Kidney (tissue), 22 donors: ENCODE measurements around the gene FOXI3. TPM values are rescaled to one million over a fixed set of nuclear protein-coding genes. Genes with fewer than 3 reads are reported as not detected.
A peak's percentile ranks its signal among the peaks of the same experiment; 100 is the strongest.

Source experiments
- DNase-seq, 5 donors: peaks; one replicate each; pipeline ENCODE4 v3.0.0-alpha.2; 2013 to 2020
- FAIRE-seq: peaks from 2 replicates; lab custom pipeline; 2012; peaks lifted over from hg19 to GRCh38; lab: Jason Lieb, UNC
- H3K27ac ChIP-seq, 2 donors: one replicate each; pipeline ENCODE4 v1.7.0; 2013; ENCODE audit warnings: low read depth in 2 of 2, low read length in 2 of 2, inconsistent platforms in 1 of 2
- H3K27me3 ChIP-seq: one replicate; pipeline ENCODE4 v1.7.1; 2013; ENCODE audit warnings: low read length, inconsistent platforms; ENCODE audit not compliant: control insufficient read depth, insufficient read depth
- H3K36me3 ChIP-seq, 3 donors: one replicate each; pipeline versions ENCODE4 v1.7.0 to v1.7.1; 2013; ENCODE audit warnings: low read length in 3 of 3, control low read depth in 1 of 3, inconsistent platforms in 1 of 3; ENCODE audit not compliant: insufficient read depth in 3 of 3, control insufficient read depth in 2 of 3
- H3K4me1 ChIP-seq, 3 donors: one replicate each; pipeline versions ENCODE4 v1.7.0 to v1.7.1; 2013; ENCODE audit warnings: low read length in 3 of 3, inconsistent platforms in 1 of 3, low read depth in 1 of 3; ENCODE audit not compliant: control insufficient read depth in 2 of 3, insufficient read depth in 2 of 3
- H3K4me3 ChIP-seq, 3 donors: one replicate each; pipeline versions ENCODE4 v1.7.0 to v1.8.1; 2013; ENCODE audit warnings: low read length in 3 of 3, control low read depth in 1 of 3, inconsistent platforms in 1 of 3
- H3K9ac ChIP-seq, 3 donors: one replicate each; pipeline versions ENCODE4 v1.7.0 to v1.7.1; 2013; ENCODE audit warnings: low read length in 3 of 3, control low read depth in 1 of 3, inconsistent platforms in 1 of 3
- H3K9me3 ChIP-seq, 3 donors: one replicate each; pipeline versions ENCODE4 v1.7.0 to v1.7.1; 2013; ENCODE audit warnings: low read length in 3 of 3, control low read depth in 1 of 3, inconsistent platforms in 1 of 3; ENCODE audit not compliant: control insufficient read depth in 2 of 3, insufficient read depth in 1 of 3
- CTCF ChIP-seq: IDR thresholded peaks from 3 replicates; pipeline ENCODE4 v1.5.1; 2012; ENCODE audit warnings: mild to moderate bottlenecking, moderate library complexity, borderline replicate concordance; ENCODE audit not compliant: insufficient read depth; ENCODE audit errors: extremely low read depth
- intact Hi-C: fragments of 100-400 bp; cut with DNase I; formaldehyde crosslinking; loops from one replicate; pipeline ENCODE4 v1.11.1; 2022
- long read RNA-seq, 10 donors: library from polyadenylated mRNA in 1 of 10; unstranded in 1 of 10; transcript quantifications; one replicate each; pipeline ENCODE4 v2.0.0 and lab custom pipeline, GENCODE V29; 2021 to 2026
- polyA plus RNA-seq: library from polyadenylated mRNA; stranded (reverse); fragments of 350-450 nt; fragmentation: Illumina TruSeq; extraction: RNeasy Lipid Tissue Mini Kit (QIAGEN cat#74804); gene quantifications from one replicate; pipeline ENCODE4 v1.2.3, GENCODE V29; 2014; ENCODE audit warnings: low read depth, low replicate concordance; ENCODE audit not compliant: insufficient read depth
- total RNA-seq: library from RNA; stranded (reverse); fragmentation: NEBNext Ultra II Directional; extraction: Animal tissue kit (Norgen Biotek cat#: 25700); gene quantifications from one replicate; pipeline ENCODE4 v1.2.1, GENCODE V29; 2021
- donor health status: control.
- donor health status: control.
- donor health status: control.
- donor health status: control.
- donor health status: control.
- donor health status: DM: yes; HTN: yes; CAD: no.
- donor health status: Normal renal cell carcinoma (clear cell type).

FOXI3 gene
- not detected for total RNA-seq
- polyA plus RNA-seq: not detected
- long read RNA-seq, donor 1: 0 reads
- long read RNA-seq, donor 2: 0 reads
- long read RNA-seq, donor 3: 0 reads
- long read RNA-seq, donor 4: 0 reads
- long read RNA-seq, donor 5: 0 reads
- long read RNA-seq, donor 6: 0 reads
- long read RNA-seq, donor 7: 0 reads
- long read RNA-seq, donor 8: 0 reads
- long read RNA-seq, donor 9: 0 reads
- long read RNA-seq, donor 10: 0 reads

GRCh38 chr2:88452565-88452905, at the start of gene FOXI3:
FOXI3 (minus strand) TSS chr2:88452693; CDS start chr2:88452535, 158 bp downstream.
- TF ChIP-seq CTCF: no peak
- Histone ChIP-seq H3K9me3 (peaks cover 0 to 2% (median 0%) of the 10 kb centered on the region in 3 donors), H3K9ac (no peak within 1 kb of the TSS), H3K4me1 (peaks cover 0 to 2% (median 0%) of the 10 kb centered on the region in 3 donors), H3K4me3 (no peak within 1 kb of the TSS), H3K27ac (no peak within 1 kb of the TSS), H3K36me3 (no peaks in the 10 kb centered on the region), H3K27me3 (peaks cover 27% of the 10 kb centered on the region)
- FAIRE-seq: no peak
- intact Hi-C loops: no loop called here
- DNase-seq: peak in 2 of 5 donors; percentile 9 to 15

- Histone ChIP-seq H3K27me3 (no peaks in the 10 kb centered on the region), H3K27ac (no peak overlapping the region), H3K9ac (no peak overlapping the region), H3K9me3 (peaks cover 0 to 2% (median 0%) of the 10 kb centered on the region in 3 donors), H3K4me1 (no peaks in the 10 kb centered on the region), H3K36me3 (no peaks in the 10 kb centered on the region), H3K4me3 (no peak overlapping the region)
- FAIRE-seq (no peak), DNase-seq (no peak)
- intact Hi-C loops: no loop called here
- TF ChIP-seq CTCF: no peak
These were observed 48.2 kb upstream of the FOXI3 start for GRCh38 chr2:88500691-88501090.

- TF ChIP-seq CTCF: no peak
- no peak overlapping the region for H3K4me3 ChIP-seq
- no peak overlapping the region for H3K27ac ChIP-seq
- DNase-seq (no peak), FAIRE-seq (no peak)
- intact Hi-C loops: no loop called here
- no peaks in the 10 kb centered on the region for H3K4me1 ChIP-seq
- no peaks in the 10 kb centered on the region for H3K27me3 ChIP-seq
- no peaks in the 10 kb centered on the region for H3K36me3 ChIP-seq
- no peak overlapping the region for H3K9ac ChIP-seq
- H3K9me3 ChIP-seq: peaks cover 0 to 2% (median 0%) of the 10 kb centered on the region in 3 donors
These were observed 46.7 kb upstream of the FOXI3 start for GRCh38 chr2:88499204-88499603.
